DMS153 treated with DMSO at 0.1 percent for 48 hours (cell line): ENCODE data around the gene NGF.

ENCODE experiments used
- DNase-seq: peaks from one replicate; lab custom pipeline; 2025; ENCODE audit not compliant: unreplicated experiment; lab: John Stamatoyannopoulos, UW

The NGF gene

GRCh38 chr1:115240297-115240696, 97.8 kb downstream of the NGF start:
- no peak for DNase-seq

GRCh38 chr1:115239426-115239825, 98.6 kb downstream of the NGF start:
- DNase-seq = no peak

DNA sequence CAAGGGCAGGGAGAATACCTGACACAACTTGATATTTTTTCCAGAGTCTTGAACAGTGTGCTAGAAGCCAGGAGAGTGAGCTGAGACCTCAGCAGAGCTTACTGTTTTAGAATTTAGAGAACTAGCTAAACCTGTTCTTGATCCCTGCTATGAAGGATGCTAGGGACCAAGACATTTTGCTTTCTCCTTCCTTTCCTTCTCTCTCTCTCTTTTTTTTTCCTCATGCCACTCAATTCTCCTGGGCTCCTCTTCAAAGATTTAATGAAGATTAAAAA, 99.0 kb downstream of the NGF start:
- no peak for DNase-seq

- no peak for DNase-seq
Observed at GRCh38 chr1:115238336-115239147, 99.5 kb downstream of the NGF start.

DNA sequence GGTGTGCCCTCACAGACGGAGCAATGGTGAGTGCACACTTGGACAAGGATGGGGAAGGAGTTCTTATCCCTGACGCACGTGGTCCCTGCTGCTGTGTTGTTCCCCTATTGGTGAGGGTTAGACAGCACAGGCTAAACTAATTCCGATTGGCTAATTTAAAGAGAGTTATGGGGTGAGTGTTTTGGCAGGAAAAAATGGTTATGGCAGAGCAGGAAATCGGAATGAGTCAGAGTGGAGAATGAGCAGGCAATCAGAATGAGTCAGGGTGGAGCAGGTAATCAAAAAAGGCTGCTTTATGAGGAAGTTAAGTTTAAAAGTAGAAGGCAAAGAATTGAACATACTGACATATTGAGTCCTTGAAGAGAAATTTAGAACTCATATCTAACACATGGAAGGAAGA, 100.5 kb downstream of the NGF start:
- no peak for DNase-seq

DNA sequence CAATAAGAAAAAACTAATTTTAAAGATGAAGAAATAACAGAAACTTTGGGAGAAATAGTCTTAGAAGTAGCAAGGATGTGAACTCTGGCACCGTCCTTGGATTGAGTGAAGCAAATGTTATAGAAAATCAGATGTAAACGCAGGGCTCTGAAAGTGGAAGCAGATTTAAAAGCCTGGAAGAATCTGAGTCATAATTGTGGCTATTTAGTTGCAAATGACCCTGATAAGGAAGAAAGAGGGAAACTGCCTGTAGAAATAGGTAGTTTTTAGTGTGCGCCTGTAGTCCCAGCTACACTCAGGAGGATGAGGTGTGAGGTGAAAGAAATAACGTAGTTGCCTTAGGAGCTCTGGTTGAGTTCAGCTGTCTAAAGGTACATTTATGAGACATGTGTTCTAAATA, 101.0 kb downstream of the NGF start:
- DNase-seq = no peak
